IgD-negative memory B cell (primary cell): Measurements from ENCODE around the gene GCLM. TPM values are rescaled to one million over a fixed set of nuclear protein-coding genes. Genes with fewer than 3 reads are reported as not detected.

Experiments used
- polyA plus RNA-seq: library from polyadenylated mRNA; unstranded; fragments of 300-500 nt; fragmentation: Illumina TruSeq; gene quantifications from one replicate; pipeline ENCODE4 v1.2.3, GENCODE V29; 2021

The GCLM gene
- polyA plus RNA-seq, 1 donor from 2014 or later, result 9.9 TPM

Other genes with a start within 250 kb of the GCLM start
- gene BCAR3, start 227.6 kb downstream of the GCLM start, polyA plus RNA-seq, result 2.7 TPM
- gene DNTTIP2, start 30.2 kb downstream of the GCLM start, polyA plus RNA-seq, result 76.5 TPM
- not detected for gene ABCA4, start 211.7 kb upstream of the GCLM start, polyA plus RNA-seq